ENCODE data around the gene KIAA0930.

GRCh38 chr22:45150139-45150538 lies 90.6 kb downstream of the KIAA0930 start:
- no peak for TF ChIP-seq ZFP3 (CRISPR knock-in tag; IDR thresholded peaks at IDR 0.05)
- TF ChIP-seq CREB5 (CRISPR knock-in tag; IDR thresholded peaks at IDR 0.05; ENCODE audit: low read depth), result no peak
- no peak for TF ChIP-seq PATZ1 (CRISPR knock-in tag; IDR thresholded peaks at IDR 0.05; ENCODE audit: borderline replicate concordance)
- TF ChIP-seq ZFP30 (CRISPR knock-in tag; IDR thresholded peaks at IDR 0.05), result no peak
- no peak for TF ChIP-seq ZC3H10 (CRISPR knock-in tag; IDR thresholded peaks at IDR 0.05)
- TF ChIP-seq TSHZ2 (CRISPR knock-in tag; IDR thresholded peaks at IDR 0.05), result no peak
- TF ChIP-seq ISL1 (CRISPR knock-in tag; IDR thresholded peaks at IDR 0.05), result no peak
- TF ChIP-seq GLIS3 (CRISPR knock-in tag; IDR thresholded peaks at IDR 0.05), result no peak
- no peak for TF ChIP-seq BACH2 (CRISPR knock-in tag; IDR thresholded peaks at IDR 0.05; ENCODE audit: borderline replicate concordance)
- no peak for TF ChIP-seq ZNF8 (CRISPR knock-in tag; IDR thresholded peaks at IDR 0.05)

Data from SK-N-SH treated with all-trans-retinoic acid at 6 μM for 48 hours (cell line).